ENCODE data around the gene ELOVL2.

DNA sequence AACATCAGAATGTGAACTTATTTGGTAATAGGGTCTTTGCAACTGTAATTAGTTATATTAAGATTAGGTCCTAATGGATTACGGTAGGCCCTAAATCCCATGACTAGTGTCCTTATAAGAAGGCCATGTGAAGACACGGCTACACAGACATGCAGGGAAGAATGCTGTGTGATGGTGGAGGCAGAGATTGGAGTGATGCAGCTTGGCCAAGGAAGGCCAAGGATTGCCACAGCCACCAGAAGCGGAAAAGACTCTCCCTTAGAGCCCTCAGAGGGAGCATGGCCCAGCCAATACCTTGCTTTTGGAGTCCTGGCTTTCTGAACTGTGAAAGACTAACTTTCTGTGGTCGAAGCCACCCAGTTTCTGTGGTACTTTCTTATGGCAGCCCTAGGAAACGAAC lies 39.9 kb upstream of the ELOVL2 start:
- TF ChIP-seq, protein P1, sequence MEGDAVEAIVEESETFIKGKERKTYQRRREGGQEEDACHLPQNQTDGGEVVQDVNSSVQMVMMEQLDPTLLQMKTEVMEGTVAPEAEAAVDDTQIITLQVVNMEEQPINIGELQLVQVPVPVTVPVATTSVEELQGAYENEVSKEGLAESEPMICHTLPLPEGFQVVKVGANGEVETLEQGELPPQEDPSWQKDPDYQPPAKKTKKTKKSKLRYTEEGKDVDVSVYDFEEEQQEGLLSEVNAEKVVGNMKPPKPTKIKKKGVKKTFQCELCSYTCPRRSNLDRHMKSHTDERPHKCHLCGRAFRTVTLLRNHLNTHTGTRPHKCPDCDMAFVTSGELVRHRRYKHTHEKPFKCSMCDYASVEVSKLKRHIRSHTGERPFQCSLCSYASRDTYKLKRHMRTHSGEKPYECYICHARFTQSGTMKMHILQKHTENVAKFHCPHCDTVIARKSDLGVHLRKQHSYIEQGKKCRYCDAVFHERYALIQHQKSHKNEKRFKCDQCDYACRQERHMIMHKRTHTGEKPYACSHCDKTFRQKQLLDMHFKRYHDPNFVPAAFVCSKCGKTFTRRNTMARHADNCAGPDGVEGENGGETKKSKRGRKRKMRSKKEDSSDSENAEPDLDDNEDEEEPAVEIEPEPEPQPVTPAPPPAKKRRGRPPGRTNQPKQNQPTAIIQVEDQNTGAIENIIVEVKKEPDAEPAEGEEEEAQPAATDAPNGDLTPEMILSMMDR (IDR thresholded peaks at IDR 0.05): no peak
- no peak for TF ChIP-seq POLR2A (IDR thresholded peaks at IDR 0.05)
